NCI-H226 (cell line): Measurements from ENCODE around the gene KCNIP4.
A peak's percentile ranks its signal among the peaks of the same experiment; 100 is the strongest.

ENCODE experiments used
- DNase-seq: peaks from one replicate; pipeline ENCODE4 v3.0.0-alpha.2; 2015

The KCNIP4 gene

GRCh38 chr4:21900211-21900610, 48.4 kb downstream of the KCNIP4 start:
- peak; percentile 40 for DNase-seq

GRCh38 chr4:21898101-21898500, 50.5 kb downstream of the KCNIP4 start:
- DNase-seq = no peak

- no peak for DNase-seq
Measured at GRCh38 chr4:21896767-21897166, 51.8 kb downstream of the KCNIP4 start.

DNA sequence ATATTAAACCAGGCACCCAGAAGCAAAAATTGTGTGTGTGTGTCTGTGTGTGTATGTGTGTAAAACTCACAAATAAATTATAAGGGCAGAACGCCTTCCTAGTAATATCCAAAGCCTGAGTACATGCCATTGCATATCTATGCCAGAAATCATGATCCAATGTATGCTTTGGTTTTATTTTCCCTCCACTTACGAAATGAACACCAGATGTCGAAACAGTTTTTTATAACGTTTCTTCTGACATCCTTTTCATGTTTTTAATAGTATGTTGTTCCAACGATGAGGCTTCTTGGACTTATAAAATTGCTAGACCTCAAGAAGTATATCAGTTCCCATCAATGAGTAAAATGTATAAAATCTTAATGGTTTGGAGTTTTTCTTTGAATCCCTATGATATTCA, 55.4 kb downstream of the KCNIP4 start:
- DNase-seq = no peak

- DNase-seq = no peak
Measured at GRCh38 chr4:21890231-21890630, 58.3 kb downstream of the KCNIP4 start.

DNA sequence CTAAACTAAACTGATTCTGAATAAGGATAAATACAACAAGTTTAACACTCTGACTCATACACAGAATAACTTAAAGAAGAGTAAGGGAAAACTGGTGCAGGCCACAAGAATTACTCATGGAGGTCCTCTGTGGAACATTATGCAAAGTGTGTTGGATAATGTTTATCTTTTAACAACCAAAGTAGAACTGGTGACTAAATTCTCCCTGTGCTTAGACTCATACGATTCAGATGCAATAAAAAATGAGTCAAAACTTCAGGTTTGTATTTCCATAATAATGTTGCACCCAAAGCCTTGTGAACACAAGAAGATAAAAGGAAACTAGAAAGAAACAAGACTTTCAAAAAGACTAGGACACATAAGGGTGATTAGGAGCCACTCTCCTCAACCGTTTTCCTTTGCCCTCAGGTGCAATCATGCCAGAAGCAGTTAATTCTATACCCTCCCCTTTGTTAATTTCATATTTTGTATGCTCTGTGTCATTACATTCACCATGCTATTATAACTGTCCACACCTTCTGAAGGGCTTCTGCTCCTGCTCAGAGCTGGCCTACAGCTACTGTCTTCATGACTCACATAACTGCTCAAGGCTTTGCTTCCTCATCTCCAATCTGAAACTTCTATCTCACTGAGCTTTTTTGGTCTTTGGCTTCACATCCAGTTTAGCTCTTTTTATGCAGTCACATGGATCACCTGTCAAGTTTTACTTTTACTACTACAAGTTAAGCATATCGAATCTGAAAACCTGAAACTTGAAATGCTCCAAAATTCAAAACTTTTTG, 60.2 kb downstream of the KCNIP4 start:
- peak; percentile 76 for DNase-seq

DNA sequence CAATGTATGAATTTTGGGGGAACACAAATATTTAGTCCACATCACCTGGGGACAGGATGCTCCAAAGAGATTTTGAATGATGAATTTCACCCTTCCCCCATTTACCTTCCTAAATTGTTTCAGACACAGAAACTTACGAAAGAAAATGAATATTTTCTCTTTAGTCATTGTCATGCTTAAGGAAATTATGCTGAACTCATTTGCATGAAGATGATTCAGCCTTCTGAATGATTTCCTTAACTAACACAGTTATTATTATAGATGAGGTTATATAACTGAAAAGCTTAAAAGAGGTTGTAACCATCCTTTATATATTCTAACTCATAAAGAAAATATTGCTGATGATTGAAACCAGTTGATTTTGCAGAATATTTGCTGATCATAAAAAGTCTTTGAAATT, 61.1 kb downstream of the KCNIP4 start:
- no peak for DNase-seq

DNA sequence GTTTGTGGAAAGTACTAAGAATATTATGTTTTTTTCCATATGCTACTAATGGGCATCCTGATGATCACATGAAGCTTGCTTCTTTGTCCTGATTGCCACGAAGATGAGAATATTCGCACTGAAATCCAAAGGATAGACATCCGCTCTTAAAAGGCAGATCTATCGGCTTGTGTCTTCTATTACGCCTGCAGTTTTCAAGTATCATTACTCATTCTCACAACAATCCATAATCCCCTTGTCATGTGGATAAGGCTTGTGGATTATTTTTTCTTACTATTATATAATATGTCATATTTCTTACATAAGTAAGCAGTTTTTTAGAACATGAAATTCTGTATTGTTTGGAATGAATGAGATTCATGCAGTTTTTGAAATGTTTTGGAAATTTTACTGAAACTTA, 62.8 kb downstream of the KCNIP4 start:
- no peak for DNase-seq

GRCh38 chr4:21885241-21885640, 63.3 kb downstream of the KCNIP4 start:
- DNase-seq = peak; percentile 3

GRCh38 chr4:21884615-21885014, 64.0 kb downstream of the KCNIP4 start:
- no peak for DNase-seq

GRCh38 chr4:21882051-21882839, 66.3 kb downstream of the KCNIP4 start:
- no peak for DNase-seq

GRCh38 chr4:21879187-21879586, 69.4 kb downstream of the KCNIP4 start:
- DNase-seq = peak; percentile 22

GRCh38 chr4:21876711-21877110, 71.9 kb downstream of the KCNIP4 start:
- no peak for DNase-seq

DNA sequence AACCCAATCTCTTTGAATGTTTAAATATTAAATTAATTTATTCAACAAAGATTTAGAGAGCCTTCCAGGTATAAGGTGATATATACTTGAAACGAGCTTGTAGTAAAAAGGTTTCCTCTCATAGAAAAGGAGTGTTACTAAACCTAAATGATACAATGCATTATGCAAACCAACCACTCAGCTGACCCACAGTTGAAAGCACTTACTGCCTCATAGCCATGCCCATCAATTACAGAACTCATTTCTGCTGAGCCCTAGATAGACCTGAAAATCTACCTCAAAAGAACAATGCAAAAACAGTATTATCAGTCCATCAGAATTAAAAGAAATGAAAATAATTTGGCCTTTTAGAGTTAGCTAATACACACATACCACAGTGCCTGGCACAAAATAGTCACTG, 75.4 kb downstream of the KCNIP4 start:
- no peak for DNase-seq

- DNase-seq = no peak
Measured at GRCh38 chr4:21872101-21872500, 76.5 kb downstream of the KCNIP4 start.

DNA sequence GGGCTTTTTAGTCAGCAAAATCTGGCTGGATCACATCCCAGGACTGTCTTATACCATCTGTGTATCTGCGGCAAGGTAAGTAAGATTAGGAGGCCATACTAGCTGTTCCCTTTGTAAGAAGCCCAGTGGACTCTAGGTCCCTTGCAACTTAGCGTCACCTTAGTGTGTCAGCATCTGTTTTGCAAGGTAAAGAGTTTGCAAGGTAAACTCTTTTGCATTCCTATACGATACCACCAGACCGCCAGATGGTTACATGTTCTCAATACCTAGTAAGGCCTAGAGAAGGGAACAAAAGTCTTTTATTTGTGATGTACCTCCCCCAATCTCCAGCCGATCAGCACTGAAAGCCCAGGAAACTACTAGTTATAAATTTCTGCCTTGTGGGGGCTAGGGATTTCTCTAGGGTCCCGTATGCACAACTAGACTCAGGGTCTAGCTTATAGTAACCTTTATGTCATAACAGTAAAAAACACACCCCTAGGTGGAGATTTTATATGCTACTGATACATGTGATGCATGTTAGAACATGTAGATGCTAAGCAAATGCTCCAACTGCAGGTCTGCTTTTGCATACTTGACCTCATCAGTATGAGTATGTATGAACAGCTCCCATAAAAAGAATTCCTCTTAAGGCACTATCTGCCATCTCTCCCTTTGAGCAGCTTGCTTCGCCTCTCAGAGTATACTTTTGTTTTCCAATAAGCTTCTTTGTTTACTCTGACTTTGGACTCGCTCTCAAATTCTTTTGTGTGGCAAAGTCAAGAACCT, 78.4 kb downstream of the KCNIP4 start:
- no peak for DNase-seq

DNA sequence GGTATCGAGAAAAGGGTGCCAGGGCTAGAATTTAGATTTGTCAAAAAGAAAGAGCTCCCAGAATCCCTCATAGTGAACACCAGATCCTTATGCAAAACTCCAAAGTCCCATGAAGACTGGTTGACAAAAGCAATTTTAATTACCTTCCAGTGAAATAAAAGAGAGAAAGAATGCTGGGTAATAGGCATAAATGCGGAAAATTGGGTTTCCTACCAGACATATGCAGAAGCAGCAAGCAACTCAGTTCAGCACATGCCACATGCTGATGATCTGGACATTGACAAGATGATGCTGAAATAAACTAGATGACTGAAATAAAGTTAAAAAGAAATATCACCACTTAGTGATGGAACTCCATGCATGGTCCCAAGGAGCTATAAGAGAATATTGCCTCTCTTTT, 83.9 kb downstream of the KCNIP4 start:
- no peak for DNase-seq

- no peak for DNase-seq
Measured at GRCh38 chr4:21862917-21863316, 85.7 kb downstream of the KCNIP4 start.

GRCh38 chr4:21858971-21859370, 89.6 kb downstream of the KCNIP4 start:
- no peak for DNase-seq

- DNase-seq = no peak
Measured at GRCh38 chr4:21856754-21857153, 91.8 kb downstream of the KCNIP4 start.

DNA sequence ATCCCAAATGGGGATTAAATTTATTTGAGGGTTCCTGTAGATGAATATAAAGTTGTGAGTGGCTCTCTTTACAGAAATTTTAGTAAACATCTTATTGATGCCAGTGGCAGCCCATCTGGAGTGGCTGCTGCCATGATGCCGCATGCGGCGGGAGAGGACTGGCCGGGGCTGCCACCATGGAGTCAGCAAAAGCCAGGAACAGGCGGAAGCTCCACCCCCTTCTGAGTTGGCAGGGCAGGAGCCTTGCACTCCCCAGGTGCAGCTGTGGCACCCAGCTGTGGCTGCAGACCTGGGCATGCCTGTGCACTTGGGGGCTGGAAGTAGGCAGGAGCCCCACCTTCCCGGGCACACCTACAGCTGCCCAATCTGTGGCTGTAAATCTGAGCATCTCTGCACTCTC, 92.3 kb downstream of the KCNIP4 start:
- DNase-seq = no peak

- no peak for DNase-seq
Measured at GRCh38 chr4:21849077-21849476, 99.5 kb downstream of the KCNIP4 start.

DNA sequence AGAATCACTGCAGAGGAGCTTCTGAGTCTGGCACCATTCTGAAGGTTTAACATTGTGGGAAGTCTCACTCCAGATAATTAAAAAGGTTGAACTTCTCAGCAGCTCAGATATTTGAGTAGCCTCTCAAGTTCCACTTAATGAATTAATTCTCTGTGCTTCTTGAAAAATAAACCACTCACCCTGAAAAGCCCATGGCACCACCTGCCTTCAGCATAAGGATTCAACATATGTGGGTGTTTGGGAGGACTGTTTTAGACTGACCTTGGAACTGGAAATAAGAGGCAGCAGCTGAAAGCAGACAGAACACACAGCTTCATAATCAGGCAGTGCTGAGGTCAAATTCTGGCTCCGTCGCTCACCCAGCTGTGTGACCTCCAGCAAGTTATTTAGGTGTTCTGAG, 100.6 kb downstream of the KCNIP4 start:
- no peak for DNase-seq

GRCh38 chr4:21845663-21846062, 102.9 kb downstream of the KCNIP4 start:
- DNase-seq = no peak
